Left cardiac atrium (tissue), 4 donors: ENCODE data around the gene KRTAP4-8. TPM values are rescaled to one million over a fixed set of nuclear protein-coding genes. Genes with fewer than 3 reads are reported as not detected.
"Not testable (repeated sequence)": the region's sequence is repeated elsewhere in the genome, so short reads cannot be mapped to it uniquely, and the experiment has no call there.

ENCODE experiments used
- ATAC-seq, 2 donors: fragments of 200-7000 bp; cut with Tn5 transposase; one replicate each; pipeline ENCODE4 v1.9.1; 2020; ENCODE audit warnings: mild to moderate bottlenecking in 2 of 2, moderate library complexity in 2 of 2
- DNase-seq: peaks from one replicate; pipeline ENCODE4 v3.0.0-alpha.2; 2020
- intact Hi-C, 2 donors: fragments of 100-400 bp; cut with DNase I; formaldehyde crosslinking; loops; one replicate each; pipeline versions ENCODE4 v1.14.1 to v1.15.1; 2022 to 2023
- total RNA-seq, 2 donors: library from RNA; stranded (reverse); fragmentation: NEBNext Ultra II Directional; extraction: Animal tissue kit (Norgen Biotek cat#: 25700); gene quantifications; one replicate each; pipeline ENCODE4 v1.2.1, GENCODE V29; 2021
- donor health status: DM: no; HTN: yes; CAD: no.
- donor health status: DM: no; HTN: yes; CAD: no; lungs with severe emphysema.
- donor health status: DM: yes; HTN: yes; CAD: no.
- donor health status: Dilated cardiomyopathy.

Gene KRTAP4-8
- total RNA-seq, 2 donors from 2014 or later: not detected

DNA sequence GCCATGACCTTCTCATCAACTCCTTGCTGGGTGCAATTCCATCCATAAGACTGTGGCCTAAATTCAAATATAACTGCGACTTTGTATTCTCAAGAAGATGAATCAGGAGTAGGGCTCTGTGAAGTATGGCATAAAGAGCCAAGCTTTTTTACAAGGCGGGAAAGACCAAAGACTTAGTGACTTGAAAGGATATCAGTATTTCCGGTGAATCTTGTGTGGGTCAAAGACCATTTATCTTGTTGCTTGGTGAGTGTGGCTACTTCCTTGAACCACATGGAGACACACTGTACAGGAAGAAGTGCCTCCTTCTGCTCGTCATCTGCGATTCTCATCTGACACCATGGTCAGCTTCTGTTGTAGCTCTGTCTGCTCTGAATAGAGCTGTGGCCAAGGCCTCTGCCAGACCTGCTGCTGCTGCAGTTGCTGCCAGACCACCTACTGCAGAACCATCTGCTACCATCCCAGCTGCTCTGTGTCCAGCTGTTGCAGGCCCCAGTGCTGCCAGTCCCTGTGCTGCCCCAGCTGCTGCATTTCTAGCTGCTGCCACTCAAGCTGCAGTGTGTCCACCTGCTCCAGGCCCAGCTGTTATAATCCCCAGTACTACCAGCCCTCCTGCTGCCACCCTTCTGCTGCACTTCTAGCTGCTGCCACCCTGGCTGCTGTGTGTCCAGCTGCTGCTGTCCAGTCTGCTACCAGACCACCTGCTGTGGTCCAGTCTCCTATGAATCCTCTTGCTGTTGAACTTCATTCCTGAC is 26.2 kb downstream of the KRTAP4-8 start:
- intact Hi-C loops: no loop called here

DNA sequence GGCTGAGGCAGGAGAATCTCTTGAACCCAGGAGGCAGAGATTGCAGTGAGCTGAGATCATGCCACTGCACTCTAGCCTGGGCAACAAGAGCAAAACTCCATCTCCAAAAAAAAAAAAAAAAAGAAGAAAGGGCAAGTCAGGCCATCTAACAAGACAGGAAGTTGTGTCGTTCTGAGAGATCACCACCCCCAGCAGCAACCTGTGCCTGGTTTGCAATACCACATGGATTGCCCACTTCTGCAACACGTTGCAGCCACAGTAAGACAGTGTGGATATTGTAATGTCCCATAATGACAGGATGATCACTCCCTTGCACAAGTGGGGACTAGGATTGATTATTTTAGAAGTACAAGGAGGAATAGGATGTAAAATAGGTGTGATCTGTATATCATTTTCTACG is 28.9 kb downstream of the KRTAP4-8 start:
- ATAC-seq (no peak), DNase-seq (no peak)
- intact Hi-C loops: no loop called here

More for the DNA sequence above, 26.2 kb downstream of the KRTAP4-8 start:
- DNase-seq: no peak
- ATAC-seq: no peak

DNA sequence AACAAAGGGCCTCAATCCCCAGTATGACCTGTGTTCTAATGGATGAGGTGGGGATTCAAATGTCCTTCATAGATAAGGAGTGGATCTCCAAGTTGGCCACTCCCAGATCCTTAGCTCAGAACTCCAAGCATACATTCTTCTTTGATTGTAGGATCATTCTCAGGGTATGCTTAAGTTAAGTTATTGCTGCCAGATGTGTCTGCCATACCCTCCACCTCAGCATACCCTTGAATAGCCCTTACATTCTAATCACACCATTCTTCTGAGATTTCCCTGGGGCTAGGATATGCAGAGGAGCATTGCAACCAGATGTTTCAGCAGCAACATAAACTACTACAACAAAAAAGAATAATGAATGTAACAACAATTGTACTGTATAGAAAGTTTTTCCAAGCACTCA is 30.7 kb downstream of the KRTAP4-8 start:
- intact Hi-C loops: no loop called here
- no peak for DNase-seq
- ATAC-seq: no peak

DNA sequence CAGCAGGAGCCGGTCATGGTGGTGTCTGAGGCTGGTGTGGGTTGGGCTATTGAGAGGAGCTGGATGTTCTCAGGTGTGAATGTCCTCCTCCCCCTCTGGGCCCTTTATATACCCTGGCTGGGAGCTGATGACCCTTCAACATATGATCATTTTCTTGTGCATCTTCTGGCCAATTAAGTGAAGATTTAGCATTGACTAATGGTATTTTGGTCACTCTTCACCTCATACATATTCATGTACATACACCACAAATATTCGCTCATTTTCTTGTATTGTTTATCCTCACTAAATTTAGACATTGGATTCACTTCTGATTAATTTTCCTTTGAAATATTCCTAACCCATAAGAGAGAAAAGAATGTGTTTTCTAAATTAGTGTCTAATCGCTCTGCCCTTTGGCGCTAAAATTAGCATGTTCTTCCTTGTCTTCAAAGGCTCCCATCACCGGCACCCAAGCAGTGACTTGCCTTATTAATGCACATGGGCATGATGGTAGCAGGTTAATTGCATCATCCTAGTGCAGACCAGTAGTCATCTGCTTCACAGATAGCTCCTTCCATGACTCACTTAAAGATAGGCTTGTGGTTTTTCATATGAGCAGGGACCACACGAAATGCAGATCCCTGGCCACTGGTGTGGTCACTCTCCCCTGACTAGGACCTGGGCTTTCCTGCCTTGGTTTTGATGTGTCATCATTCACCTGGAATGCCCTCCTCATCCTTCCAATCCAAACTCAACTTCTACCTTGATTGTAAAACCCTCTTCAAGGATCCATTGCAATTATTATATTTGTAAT is 31.9 kb downstream of the KRTAP4-8 start, which contains the start of gene KRTAP2-4:
Gene KRTAP2-4 (minus strand): TSS at position 51 of the 796 bp plus-strand sequence. CDS start 34 bp downstream, at position 17.
- no peak for ATAC-seq
- DNase-seq: no peak
- intact Hi-C loops: no loop called here

DNA sequence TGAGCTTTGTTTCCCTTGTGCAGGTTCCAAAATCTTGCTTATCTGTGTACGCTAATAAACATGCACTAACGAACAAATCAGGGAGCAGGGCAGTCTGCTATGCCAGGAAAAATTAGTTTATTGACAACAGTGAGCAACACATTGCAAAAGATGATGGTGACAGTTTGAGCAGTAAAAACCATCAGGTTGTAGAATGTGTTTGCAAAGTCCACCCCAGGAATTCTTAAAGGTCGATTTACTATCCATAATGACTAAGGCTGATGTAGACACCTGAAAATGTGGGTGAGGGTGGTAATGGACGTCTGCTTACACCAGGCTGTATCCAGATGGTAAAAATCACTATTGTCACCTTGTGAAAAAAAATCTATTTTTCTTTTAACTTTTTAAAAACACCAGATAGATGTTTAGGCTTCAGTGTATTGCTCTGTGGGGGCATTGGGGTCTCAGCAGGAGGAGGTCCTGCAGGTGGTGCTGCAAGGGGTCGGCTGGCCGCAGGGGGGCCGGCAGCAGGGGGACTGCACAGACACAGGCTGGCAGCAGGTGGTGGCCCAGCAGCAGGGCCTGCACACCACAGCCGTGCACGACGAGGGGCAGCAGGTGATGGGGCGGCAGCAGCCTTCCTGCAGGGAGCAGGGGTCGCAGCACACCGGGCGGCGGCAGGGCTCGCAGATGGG is 32.8 kb downstream of the KRTAP4-8 start:
- ATAC-seq, intact Hi-C loops, DNase-seq: not testable (repeated sequence)

DNA sequence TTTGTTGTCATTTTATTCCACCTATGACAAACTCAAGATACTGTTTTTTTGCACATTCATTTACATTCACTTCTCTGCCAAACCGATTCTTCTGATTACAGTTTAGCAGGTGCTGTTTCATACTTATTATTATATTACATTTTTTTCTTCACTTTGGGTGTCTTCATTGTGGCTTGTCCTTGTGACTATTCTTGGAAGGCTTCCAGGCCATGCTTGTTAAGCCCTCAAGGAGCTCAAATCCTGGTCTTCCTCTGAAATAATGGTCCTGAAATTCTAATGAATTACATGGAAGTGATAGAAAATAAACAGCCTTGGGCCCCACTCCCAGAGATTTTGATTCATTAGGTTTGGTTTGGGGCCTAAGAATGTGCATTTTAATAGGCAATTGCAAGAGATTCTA is 33.6 kb downstream of the KRTAP4-8 start:
- DNase-seq (no peak), ATAC-seq (no peak)
- intact Hi-C loops: no loop called here

DNA sequence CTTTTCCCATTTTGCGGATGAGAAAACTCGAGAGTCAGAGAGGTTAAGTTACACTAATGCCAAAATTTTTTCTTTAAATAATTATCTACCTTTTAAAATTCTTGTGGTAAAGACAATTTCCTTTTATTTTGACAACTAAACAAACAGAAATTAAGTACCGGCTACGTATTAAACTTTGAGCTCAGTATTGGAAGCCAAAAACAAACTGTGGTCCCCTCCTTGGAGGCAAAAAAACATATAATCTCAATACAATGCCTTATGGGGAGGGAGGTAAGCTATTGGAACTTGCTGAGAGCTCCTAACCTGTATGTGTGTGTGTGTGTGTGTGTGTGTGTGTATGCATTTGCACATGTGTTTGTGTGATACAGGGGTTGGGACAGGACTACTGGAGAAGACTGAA is 34.5 kb downstream of the KRTAP4-8 start:
- no peak for DNase-seq
- intact Hi-C loops: no loop called here

DNA sequence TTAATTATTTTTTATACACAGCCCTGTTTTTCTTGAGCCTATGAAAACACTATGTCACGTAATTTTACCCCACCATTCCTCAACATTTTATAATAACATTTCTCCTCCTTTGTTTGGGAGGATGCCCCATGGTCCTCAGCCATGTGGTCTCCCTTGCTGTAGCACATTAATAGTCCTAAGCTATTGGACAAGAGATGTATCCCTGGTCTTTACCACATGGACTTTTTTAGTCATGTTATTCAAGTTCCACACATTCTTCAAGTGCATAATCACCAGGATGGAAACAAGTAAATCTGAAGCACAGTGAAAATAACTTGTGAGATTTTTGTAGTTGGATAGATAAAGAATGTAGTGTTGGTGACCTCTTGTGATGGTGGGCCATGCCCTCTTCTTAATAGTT is 36.0 kb downstream of the KRTAP4-8 start:
- intact Hi-C loops: no loop called here
- ATAC-seq (no peak), DNase-seq (no peak)

More for the DNA sequence above, 34.5 kb downstream of the KRTAP4-8 start:
- ATAC-seq: no peak

DNA sequence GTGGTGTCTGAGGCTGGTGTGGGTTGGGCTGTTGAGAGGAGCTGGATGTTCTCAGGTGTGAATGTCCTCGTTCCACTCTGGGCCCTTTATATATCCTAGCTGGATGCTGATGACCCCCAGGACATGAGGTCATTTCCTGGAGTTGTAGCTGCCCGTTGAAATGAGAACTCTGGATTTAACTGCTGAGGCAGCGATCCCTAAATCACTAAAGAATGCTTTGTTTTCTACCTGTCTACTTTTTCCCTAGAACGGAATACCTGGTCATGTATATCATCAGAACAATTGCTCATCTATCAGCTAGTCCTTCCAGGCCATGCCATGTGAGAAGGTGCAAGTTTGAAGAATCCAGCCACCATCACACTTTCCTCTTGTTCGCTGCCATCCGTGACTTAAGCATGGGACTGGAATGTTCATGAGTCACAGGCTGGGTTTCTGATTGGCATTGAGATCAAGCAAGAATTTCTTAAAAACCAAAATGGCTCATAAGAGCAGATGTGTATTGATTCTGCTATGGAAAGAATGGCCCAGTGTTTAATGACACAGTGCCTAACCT is 37.8 kb downstream of the KRTAP4-8 start, which contains the start of gene KRTAP2-3:
Gene KRTAP2-3 (minus strand): TSS at position 63 of the 553 bp plus-strand sequence. CDS start 64 bp downstream, outside the sequence.
- DNase-seq (no peak), ATAC-seq (no peak)
- intact Hi-C loops: no loop called here

DNA sequence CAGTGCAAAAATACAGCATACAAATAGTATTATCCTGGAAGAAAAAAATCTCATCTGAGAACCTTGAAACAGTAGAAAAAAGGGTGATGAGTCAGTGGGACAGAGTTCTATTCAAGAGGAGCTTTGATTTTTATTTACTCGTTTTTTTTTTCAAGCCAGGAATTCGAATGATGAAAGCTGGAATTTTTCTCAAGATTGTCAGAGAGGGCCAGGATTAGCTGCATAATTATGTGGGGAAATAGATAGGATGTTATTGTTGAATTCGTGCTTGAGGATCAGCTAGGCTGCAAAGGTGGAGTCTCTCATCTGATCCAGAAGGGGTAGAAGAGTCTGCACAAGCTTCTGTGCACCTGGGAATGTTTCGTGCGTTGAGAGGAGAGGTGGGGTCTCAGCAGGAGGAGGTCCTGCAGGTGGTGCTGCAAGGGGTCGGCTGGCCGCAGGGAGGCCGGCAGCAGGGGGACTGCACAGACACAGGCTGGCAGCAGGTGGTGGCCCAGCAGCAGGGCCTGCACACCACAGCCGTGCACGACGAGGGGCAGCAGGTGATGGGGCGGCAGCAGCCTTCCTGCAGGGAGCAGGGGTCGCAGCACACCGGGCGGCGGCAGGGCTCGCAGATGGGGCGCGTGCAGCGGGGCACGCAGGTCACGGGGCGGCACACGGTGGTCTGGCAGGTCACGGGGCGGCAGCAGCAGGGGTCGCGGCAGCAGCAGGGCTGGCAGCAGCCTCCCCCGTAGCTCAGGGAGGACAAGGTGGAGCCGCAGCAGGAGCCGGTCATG is 38.5 kb downstream of the KRTAP4-8 start:
- intact Hi-C loops, DNase-seq, ATAC-seq: not testable (repeated sequence)

DNA sequence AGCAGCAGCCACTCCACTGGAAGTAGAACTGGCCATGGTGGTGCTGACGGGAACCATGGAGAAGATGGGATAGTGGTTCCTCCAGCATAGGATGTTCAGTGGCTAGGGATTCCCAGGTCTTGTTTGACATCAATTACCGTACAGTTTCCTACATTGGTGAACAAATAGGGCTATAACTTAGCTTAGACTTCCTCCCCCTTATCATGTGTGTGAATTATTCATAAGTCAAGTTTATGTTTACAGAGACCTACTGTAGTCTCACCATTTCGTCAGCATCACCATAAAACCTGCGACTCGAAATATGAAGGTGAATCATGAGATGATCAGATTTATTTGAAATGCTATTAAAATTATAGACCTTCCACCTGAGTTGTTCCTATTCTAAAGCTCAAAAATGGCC is 39.2 kb downstream of the KRTAP4-8 start:
- intact Hi-C loops: no loop called here
- ATAC-seq (no peak), DNase-seq (no peak)

DNA sequence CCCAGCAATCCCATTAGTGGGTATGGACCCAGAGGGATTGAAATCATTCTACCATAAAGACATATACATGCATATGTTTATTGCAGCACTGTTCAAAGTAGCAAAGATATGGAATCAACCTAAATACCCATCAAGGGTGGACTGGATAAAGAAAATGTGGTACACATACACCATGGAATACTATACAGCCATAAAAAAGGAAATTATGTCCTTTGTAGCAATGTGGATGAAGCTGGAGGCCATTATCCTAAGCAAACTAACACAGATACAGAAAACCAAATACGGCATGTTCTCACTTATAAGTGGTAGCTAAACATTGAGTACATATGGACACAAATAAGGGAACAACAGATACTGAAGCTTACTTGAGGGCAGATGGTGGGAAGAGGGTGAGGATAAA is 40.4 kb downstream of the KRTAP4-8 start:
- DNase-seq (no peak), ATAC-seq (no peak)
- intact Hi-C loops: no loop called here

DNA sequence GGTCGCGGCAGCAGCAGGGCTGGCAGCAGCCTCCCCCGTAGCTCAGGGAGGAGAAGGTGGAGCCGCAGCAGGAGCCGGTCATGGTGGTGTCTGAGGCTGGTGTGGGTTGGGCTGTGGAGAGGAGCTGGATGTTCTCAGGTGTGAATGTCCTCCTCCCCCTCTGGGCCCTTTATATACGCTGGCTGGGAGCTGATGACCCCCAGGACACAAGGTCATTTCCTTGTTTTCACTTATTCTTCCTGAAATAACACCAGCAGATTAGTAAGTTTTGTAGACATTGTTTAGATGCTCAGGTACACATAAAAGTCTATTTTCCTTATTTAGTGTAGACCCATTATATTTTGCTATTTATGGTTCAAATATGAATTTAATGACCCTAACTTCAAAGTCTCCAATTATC is 42.8 kb downstream of the KRTAP4-8 start, which contains the start of gene KRTAP2-2:
Gene KRTAP2-2 (minus strand): TSS at position 101 of the 400 bp plus-strand sequence. CDS start 19 bp downstream, at position 82.
- DNase-seq, intact Hi-C loops, ATAC-seq: not testable (repeated sequence)

DNA sequence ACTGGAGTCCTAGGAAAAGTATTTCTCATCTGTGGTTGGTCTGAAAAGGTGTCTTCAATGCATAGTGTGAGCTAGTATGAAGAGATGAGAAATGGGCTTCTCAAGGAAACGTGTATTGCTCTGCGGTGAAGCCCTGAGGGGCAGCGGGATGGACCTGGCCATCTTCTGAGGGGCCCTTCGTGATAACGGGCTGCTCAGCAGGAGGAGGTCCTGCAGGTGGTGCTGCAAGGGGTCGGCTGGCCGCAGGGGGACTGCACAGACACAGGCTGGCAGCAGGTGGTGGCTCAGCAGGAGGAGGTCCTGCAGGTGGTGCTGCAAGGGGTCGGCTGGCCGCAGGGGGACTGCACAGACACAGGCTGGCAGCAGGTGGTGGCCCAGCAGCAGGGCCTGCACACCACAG is 43.4 kb downstream of the KRTAP4-8 start:
- DNase-seq, ATAC-seq, intact Hi-C loops: not testable (repeated sequence)

DNA sequence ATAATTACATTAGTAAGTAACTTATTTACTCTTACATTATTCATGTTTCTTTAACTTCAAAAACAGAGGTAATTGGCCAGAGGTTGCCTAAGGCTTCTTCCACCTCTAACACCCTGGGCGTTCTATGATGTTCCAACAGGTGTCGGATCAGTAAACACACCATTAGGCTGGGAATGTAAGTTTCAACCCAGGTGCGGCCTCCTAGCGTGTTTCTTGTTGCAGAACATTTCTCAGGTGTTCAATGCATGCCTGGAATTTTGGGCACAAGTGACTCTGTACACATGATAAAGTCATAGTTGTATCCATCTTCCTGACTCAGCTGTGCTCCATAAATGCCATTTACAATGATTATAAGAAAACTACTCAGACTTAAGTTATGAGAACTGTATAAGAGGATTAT is 43.9 kb downstream of the KRTAP4-8 start:
- no peak for ATAC-seq
- DNase-seq: no peak
- intact Hi-C loops: no loop called here

DNA sequence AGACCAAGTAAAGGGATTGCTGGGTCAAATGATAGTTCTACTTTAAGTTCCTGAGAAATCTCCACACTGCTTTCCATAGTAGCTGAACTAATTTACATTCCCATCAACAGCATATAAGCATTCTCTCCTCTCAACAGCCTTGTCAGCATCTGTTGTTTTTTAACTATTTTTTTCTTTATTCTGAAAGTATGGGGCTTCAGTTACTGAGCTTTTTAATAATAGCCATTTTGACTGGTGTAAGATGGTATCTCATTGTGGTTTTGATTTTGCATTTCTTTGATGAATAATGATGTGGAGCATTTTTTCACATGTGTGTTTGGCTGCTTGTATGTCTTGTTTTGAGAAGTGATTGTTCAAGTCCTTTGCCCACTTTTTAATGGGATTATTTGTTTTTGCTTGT is 45.4 kb downstream of the KRTAP4-8 start:
- DNase-seq: no peak
- intact Hi-C loops: no loop called here
- ATAC-seq: no peak

DNA sequence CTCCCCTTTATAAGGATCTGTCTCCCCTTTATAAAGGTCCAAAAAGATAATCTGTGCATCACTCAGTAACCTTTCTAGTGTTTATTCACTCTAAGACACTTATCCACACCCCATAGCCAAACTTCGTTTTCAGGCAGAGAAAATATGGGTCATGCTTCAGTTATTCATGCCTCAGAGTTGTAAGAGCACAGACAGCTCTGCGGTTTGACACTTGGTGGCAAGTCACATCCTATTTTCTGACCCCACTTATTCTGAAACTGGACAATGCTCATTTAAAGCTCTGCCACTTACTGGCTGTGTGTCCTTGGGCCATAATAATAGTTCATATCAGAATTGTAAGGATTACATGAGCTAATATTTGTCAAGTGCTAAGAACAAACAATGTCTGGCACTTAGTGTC is 48.8 kb downstream of the KRTAP4-8 start:
- no peak for ATAC-seq
- no peak for DNase-seq
- intact Hi-C loops: no loop called here

DNA sequence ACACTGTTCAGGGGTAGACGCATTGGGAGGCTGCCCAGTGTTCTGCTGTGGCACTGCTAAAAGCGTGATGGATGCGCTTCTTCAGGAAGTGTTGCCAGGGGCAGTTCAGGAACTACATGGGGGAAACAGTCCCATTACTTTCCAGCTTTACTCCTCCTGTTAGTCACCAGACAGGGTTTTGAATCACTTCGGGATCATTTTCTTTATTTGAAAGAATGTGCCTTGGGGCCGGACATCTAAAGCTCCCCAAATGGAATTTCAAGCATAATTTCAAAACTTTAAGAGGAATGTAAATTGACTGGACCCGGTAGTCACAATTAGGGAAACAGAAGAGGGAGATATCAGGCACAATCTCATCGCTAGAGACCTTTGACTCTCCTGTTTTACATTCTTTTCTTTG is 49.5 kb downstream of the KRTAP4-8 start:
- intact Hi-C loops: no loop called here
- ATAC-seq: no peak
- DNase-seq: no peak
